Measurements from ENCODE around the gene FAM171A1. TPM values are rescaled to one million over a fixed set of nuclear protein-coding genes. Genes with fewer than 3 reads are reported as not detected.
"Not testable (repeated sequence)": the region's sequence is repeated elsewhere in the genome, so short reads cannot be mapped to it uniquely, and the experiment has no call there.

Gene FAM171A1
- total RNA-seq, 2 donors from 2014 or later = 22.1 to 29.1 TPM

GRCh38 chr10:15306735-15307280 is 64.3 kb downstream of the FAM171A1 start:
- Histone ChIP-seq H3K4me1 (peaks cover 22% of the 10 kb centered on the region), H3K36me3 (replicated peaks in 1 of 2; ENCODE audit: insufficient read depth in 1 of 2, low read depth in 2 of 2) (no peaks in the 10 kb centered on the region), H3K9me3 (no peaks in the 10 kb centered on the region), H3K27me3 (no peaks in the 10 kb centered on the region), H3K4me3 (no peak overlapping the region), H3K27ac (no peak overlapping the region)
- DNase-seq = no peak
- no peak for ATAC-seq
- 92 to 95% methylated on average over 8 of the region's 8 CpGs for WGBS, 2 donors
- TF ChIP-seq, protein P1, sequence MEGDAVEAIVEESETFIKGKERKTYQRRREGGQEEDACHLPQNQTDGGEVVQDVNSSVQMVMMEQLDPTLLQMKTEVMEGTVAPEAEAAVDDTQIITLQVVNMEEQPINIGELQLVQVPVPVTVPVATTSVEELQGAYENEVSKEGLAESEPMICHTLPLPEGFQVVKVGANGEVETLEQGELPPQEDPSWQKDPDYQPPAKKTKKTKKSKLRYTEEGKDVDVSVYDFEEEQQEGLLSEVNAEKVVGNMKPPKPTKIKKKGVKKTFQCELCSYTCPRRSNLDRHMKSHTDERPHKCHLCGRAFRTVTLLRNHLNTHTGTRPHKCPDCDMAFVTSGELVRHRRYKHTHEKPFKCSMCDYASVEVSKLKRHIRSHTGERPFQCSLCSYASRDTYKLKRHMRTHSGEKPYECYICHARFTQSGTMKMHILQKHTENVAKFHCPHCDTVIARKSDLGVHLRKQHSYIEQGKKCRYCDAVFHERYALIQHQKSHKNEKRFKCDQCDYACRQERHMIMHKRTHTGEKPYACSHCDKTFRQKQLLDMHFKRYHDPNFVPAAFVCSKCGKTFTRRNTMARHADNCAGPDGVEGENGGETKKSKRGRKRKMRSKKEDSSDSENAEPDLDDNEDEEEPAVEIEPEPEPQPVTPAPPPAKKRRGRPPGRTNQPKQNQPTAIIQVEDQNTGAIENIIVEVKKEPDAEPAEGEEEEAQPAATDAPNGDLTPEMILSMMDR (IDR thresholded peaks at IDR 0.05) = no peak
- no peak for TF ChIP-seq POLR2A (IDR thresholded peaks at IDR 0.05)
- intact Hi-C loops (cut with DNase I) = no loop called here

GRCh38 chr10:15305634-15306033 is 65.5 kb downstream of the FAM171A1 start:
- Histone ChIP-seq H3K4me3 (no peak overlapping the region), H3K4me1 (peaks cover 17% of the 10 kb centered on the region), H3K27me3 (no peaks in the 10 kb centered on the region), H3K9me3 (no peaks in the 10 kb centered on the region), H3K36me3 (replicated peaks in 1 of 2; ENCODE audit: insufficient read depth in 1 of 2, low read depth in 2 of 2) (no peaks in the 10 kb centered on the region), H3K27ac (no peak overlapping the region)
- TF ChIP-seq, protein P1 (IDR thresholded peaks at IDR 0.05) = no peak
- no peak for TF ChIP-seq POLR2A (IDR thresholded peaks at IDR 0.05)
- 88 to 91% methylated on average over 6 of the region's 6 CpGs for whole genome bisulfite sequencing, 2 donors
- intact Hi-C loops (cut with DNase I) = no loop called here
- DNase-seq (no peak), ATAC-seq (no peak)

- Histone ChIP-seq H3K4me3 (no peak overlapping the region), H3K27me3 (no peaks in the 10 kb centered on the region), H3K27ac (no peak overlapping the region), H3K4me1 (peaks cover 13% of the 10 kb centered on the region), H3K36me3 (replicated peaks in 1 of 2; ENCODE audit: insufficient read depth in 1 of 2, low read depth in 2 of 2) (no peaks in the 10 kb centered on the region), H3K9me3 (no peaks in the 10 kb centered on the region)
- 76 to 82% methylated on average over 2 of the region's 2 CpGs for WGBS, 2 donors
- intact Hi-C loops (cut with DNase I) = no loop called here
- ATAC-seq (no peak), DNase-seq (no peak)
- TF ChIP-seq, protein P1 (IDR thresholded peaks at IDR 0.05) = no peak
- no peak for TF ChIP-seq POLR2A (IDR thresholded peaks at IDR 0.05)
Observed at GRCh38 chr10:15305161-15305560, 65.9 kb downstream of the FAM171A1 start.

DNA sequence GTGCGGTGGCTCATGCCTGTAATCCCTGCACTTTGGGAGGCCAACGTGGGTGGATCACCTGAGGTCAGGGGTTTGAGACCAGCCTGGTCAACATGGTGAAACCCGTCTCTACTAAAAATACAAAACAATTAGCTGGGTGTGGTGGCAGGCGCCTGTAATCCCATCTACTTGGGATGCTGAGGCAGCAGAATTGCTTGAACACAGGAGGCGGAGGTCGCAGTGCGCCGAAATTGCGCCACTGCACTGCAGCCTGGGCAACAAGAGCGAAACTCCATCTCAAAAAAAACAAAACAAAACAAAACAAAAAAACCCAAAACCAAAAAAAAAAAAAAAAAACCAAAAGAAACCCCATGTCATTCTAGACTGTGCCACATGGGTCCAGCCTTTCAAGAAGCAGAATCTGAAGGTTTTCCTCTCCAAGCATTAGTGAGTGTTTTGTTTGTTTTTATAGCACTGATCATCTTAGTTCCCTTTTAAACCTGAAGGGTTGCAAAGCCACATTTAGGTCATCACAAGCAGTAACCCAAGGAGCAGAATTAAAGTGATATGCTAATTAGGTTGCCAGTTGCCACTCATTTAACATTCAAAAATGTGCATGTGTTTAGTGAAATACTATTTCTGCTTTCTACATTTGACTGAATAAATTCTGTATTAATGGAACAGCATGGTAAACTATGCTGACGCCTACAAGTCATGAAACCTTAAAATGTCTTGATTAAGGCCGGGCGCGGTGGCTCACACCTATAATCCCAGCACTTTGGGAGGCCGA is 68.7 kb downstream of the FAM171A1 start:
- H3K36me3 ChIP-seq (replicated peaks in 1 of 2; ENCODE audit: insufficient read depth in 1 of 2, low read depth in 2 of 2); H3K27me3 ChIP-seq; ATAC-seq; H3K4me3 ChIP-seq; H3K9me3 ChIP-seq; intact Hi-C loops (cut with DNase I); H3K4me1 ChIP-seq; DNase-seq; H3K27ac ChIP-seq: not testable (repeated sequence)
- WGBS, 2 donors = 94 to 95% methylated on average over 15 of the region's 15 CpGs

DNA sequence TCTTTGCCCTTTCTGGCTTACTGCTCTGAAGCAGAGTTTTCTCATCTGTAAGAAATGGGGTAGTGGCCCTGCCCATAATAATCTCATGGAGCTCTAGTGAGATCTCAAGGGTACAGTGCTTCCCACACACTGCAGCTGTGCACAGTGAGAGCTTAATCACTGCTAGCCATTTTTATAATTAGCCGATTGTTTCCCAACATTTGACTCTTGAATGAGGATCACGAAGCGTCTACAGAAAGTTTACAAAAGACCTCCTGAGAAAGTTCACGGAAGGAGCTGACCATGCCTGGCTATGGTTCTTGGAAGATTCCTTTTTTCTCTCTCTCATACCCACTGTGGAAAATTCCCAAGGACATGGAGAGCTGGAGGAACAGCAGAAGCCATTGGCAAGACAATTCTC is 70.4 kb downstream of the FAM171A1 start:
- intact Hi-C loops (cut with DNase I) = no loop called here
- TF ChIP-seq POLR2A (IDR thresholded peaks at IDR 0.05) = no peak
- TF ChIP-seq, protein P1 (IDR thresholded peaks at IDR 0.05) = no peak
- DNase-seq (no peak), ATAC-seq (no peak)
- H3K9me3 ChIP-seq = no peaks in the 10 kb centered on the region
- no peak overlapping the region for H3K27ac ChIP-seq
- no peaks in the 10 kb centered on the region for H3K36me3 ChIP-seq (replicated peaks in 1 of 2; ENCODE audit: insufficient read depth in 1 of 2, low read depth in 2 of 2)
- no peak overlapping the region for H3K4me3 ChIP-seq
- 88 to 98% methylated on average over 4 of the region's 4 CpGs for WGBS, 2 donors
- H3K4me1 ChIP-seq = no peaks in the 10 kb centered on the region
- no peaks in the 10 kb centered on the region for H3K27me3 ChIP-seq

Data from body of pancreas (tissue), 4 donors.